ENCODE data around the gene RYR2.

GRCh38 chr1:237556911-237557310 lies 514.9 kb downstream of the RYR2 start:
- TF ChIP-seq POLR2A (IDR thresholded peaks at IDR 0.05; ENCODE audit: low read depth, low read length) (no peak), POLR2AphosphoS5 (IDR thresholded peaks at IDR 0.05; ENCODE audit: low read depth, low read length) (no peak)
